Smooth muscle cell (in vitro differentiated cells): ENCODE results near the gene CNOT11. TPM values are rescaled to one million over a fixed set of nuclear protein-coding genes. Genes with fewer than 3 reads are reported as not detected.
A peak's percentile ranks its signal among the peaks of the same experiment; 100 is the strongest.

Source experiments
- DNase-seq: peaks from one replicate; lab custom pipeline; 2025; ENCODE audit not compliant: unreplicated experiment; lab: John Stamatoyannopoulos, UW
- H2AFZ ChIP-seq: fragments of 200-600 bp; sonication (generic); 2 replicates; pipeline ENCODE4 v1.6.0; 2016; ENCODE audit warnings: antibody characterized with exemption, low read depth, mild to moderate bottlenecking
- H3F3A ChIP-seq: fragments of 200-600 bp; sonication (generic); 2 replicates; pipeline ENCODE4 v1.6.0; 2017; ENCODE audit warnings: antibody characterized with exemption, low read depth
- H3K27ac ChIP-seq: fragments of 200-600 bp; sonication (generic); 2 replicates; pipeline ENCODE4 v1.5.1; 2016; ENCODE audit warnings: low read depth, mild to moderate bottlenecking
- H3K27me3 ChIP-seq: fragments of 200-600 bp; sonication (generic); 2 replicates; pipeline ENCODE4 v1.6.1; 2016; ENCODE audit warnings: low read depth, mild to moderate bottlenecking
- H3K36me3 ChIP-seq: fragments of 200-600 bp; sonication (generic); 2 replicates; pipeline ENCODE4 v1.5.1; 2016; ENCODE audit warnings: low read depth
- H3K4me1 ChIP-seq: fragments of 200-600 bp; sonication (generic); 2 replicates; pipeline ENCODE4 v1.5.1; 2016; ENCODE audit warnings: low read depth
- H3K4me2 ChIP-seq: fragments of 200-600 bp; sonication (generic); 2 replicates; pipeline ENCODE4 v1.6.0; 2016; ENCODE audit warnings: mild to moderate bottlenecking
- H3K4me3 ChIP-seq: fragments of 200-600 bp; sonication (generic); 2 replicates; pipeline ENCODE4 v1.5.1; 2016; ENCODE audit warnings: mild to moderate bottlenecking
- H3K79me2 ChIP-seq: fragments of 200-600 bp; sonication (generic); 2 replicates; pipeline ENCODE4 v1.6.0; 2016; ENCODE audit warnings: low read depth, mild to moderate bottlenecking
- H3K9ac ChIP-seq: fragments of 200-600 bp; sonication (generic); 2 replicates; pipeline ENCODE4 v1.6.0; 2016; ENCODE audit warnings: low read depth
- H3K9me3 ChIP-seq: fragments of 200-600 bp; sonication (generic); replicated peaks from 2 replicates; pipeline ENCODE4 v1.5.1; 2016; ENCODE audit warnings: low read depth
- H4K20me1 ChIP-seq: fragments of 200-600 bp; sonication (generic); 2 replicates; pipeline ENCODE4 v1.6.0; 2016; ENCODE audit warnings: low read depth
- CTCF ChIP-seq: fragments of 200-600 bp; sonication (generic); IDR thresholded peaks from 2 replicates; pipeline ENCODE4 v1.5.1; 2017; ENCODE audit warnings: borderline replicate concordance, mild to moderate bottlenecking, antibody characterized with exemption; ENCODE audit not compliant: insufficient read depth, poor library complexity, severe bottlenecking
- WGBS: methylation state at CpG from one replicate; pipeline ENCODE4 v1.1.7; 2016; ENCODE audit warnings: low lambda C conversion rate; 5-methylcytosine and 5-hydroxymethylcytosine counted together
- polyA plus RNA-seq: library from polyadenylated mRNA; unstranded; fragments of >200 nt; fragmentation: Nextera tagmentation; extraction: Ambion mirVana; gene quantifications from 2 replicates; pipeline ENCODE4 v1.2.1, GENCODE V29; 2016
- total RNA-seq: library from RNA; depleted of rRNA; stranded (reverse); fragments of >200 nt; gene quantifications from 2 replicates; pipeline ENCODE4 v1.2.3, GENCODE V29; 2014

Gene CNOT11
- total and polyA plus RNA-seq, 2 experiments from 2014 or later, result 50.0 to 65.2 TPM

- Histone ChIP-seq H3K9ac (peak overlapping the region; percentile 94), H3K36me3 (no peaks in the 10 kb centered on the region), H2AFZ (no peak overlapping the region), H4K20me1 (peaks cover 49% of the 10 kb centered on the region), H3K27ac (peak overlapping the region; percentile 97), H3F3A (no peaks in the 10 kb centered on the region), H3K27me3 (no peaks in the 10 kb centered on the region), H3K9me3 (no peaks in the 10 kb centered on the region), H3K4me2 (peak overlapping the region; percentile 95), H3K79me2 (peaks cover 44% of the 10 kb centered on the region), H3K4me1 (peaks cover 7% of the 10 kb centered on the region), H3K4me3 (peak overlapping the region; percentile 74)
- no peak for DNase-seq
- WGBS, result 46% methylated on average over 9 of the region's 9 CpGs
- no peak for TF ChIP-seq CTCF
Observed at GRCh38 chr2:101307503-101307902, 54.8 kb downstream of the CNOT11 start.

GRCh38 chr2:101307950-101308431 is 55.3 kb downstream of the CNOT11 start:
- DNase-seq, result no peak
- Histone ChIP-seq H3K4me2 (peak overlapping the region; percentile 95), H3K9ac (peak overlapping the region; percentile 94), H3K79me2 (peaks cover 39% of the 10 kb centered on the region), H3K27ac (peak overlapping the region; percentile 97), H3K9me3 (no peaks in the 10 kb centered on the region), H4K20me1 (peaks cover 44% of the 10 kb centered on the region), H3K4me3 (peak overlapping the region; percentile 74), H3F3A (no peaks in the 10 kb centered on the region), H3K4me1 (peaks cover 7% of the 10 kb centered on the region), H3K27me3 (no peaks in the 10 kb centered on the region), H2AFZ (peak overlapping the region; percentile 83), H3K36me3 (no peaks in the 10 kb centered on the region)
- 3% methylated on average over 53 of the region's 57 CpGs for WGBS
- no peak for TF ChIP-seq CTCF

- Histone ChIP-seq H2AFZ (peak within 1 kb of the TSS; percentile 83), H3K4me3 (peak within 1 kb of the TSS; percentile 74), H3K36me3 (no peaks in the 10 kb centered on the region), H3K27ac (peak within 1 kb of the TSS; percentile 97), H3K4me2 (peak within 1 kb of the TSS; percentile 95), H3K79me2 (peaks cover 33% of the 10 kb centered on the region), H3K4me1 (peaks cover 7% of the 10 kb centered on the region), H3K9me3 (no peaks in the 10 kb centered on the region), H3K9ac (peak within 1 kb of the TSS; percentile 94), H4K20me1 (peaks cover 38% of the 10 kb centered on the region), H3F3A (no peaks in the 10 kb centered on the region), H3K27me3 (no peaks in the 10 kb centered on the region)
- DNase-seq, result peak; percentile 85
- WGBS, result 8% methylated on average over 72 of the region's 76 CpGs
- TF ChIP-seq CTCF, result no peak
Observed at GRCh38 chr2:101308432-101309210, 55.9 kb downstream of the CNOT11 start, which contains the start of gene RNF149. RNF149 (minus strand) TSS chr2:101308701; CDS start chr2:101308588, 113 bp downstream.
